CD4-positive, alpha-beta T cell treated with Interleukin-10 for 1 hour (primary cell): ENCODE measurements around the gene TGFB1I1.
"Not testable (repeated sequence)": the region's sequence is repeated elsewhere in the genome, so short reads cannot be mapped to it uniquely, and the experiment has no call there.

Experiments
- DNase-seq: peaks from one replicate; pipeline ENCODE4 v3.0.0-alpha.2; 2020

Gene TGFB1I1

DNA sequence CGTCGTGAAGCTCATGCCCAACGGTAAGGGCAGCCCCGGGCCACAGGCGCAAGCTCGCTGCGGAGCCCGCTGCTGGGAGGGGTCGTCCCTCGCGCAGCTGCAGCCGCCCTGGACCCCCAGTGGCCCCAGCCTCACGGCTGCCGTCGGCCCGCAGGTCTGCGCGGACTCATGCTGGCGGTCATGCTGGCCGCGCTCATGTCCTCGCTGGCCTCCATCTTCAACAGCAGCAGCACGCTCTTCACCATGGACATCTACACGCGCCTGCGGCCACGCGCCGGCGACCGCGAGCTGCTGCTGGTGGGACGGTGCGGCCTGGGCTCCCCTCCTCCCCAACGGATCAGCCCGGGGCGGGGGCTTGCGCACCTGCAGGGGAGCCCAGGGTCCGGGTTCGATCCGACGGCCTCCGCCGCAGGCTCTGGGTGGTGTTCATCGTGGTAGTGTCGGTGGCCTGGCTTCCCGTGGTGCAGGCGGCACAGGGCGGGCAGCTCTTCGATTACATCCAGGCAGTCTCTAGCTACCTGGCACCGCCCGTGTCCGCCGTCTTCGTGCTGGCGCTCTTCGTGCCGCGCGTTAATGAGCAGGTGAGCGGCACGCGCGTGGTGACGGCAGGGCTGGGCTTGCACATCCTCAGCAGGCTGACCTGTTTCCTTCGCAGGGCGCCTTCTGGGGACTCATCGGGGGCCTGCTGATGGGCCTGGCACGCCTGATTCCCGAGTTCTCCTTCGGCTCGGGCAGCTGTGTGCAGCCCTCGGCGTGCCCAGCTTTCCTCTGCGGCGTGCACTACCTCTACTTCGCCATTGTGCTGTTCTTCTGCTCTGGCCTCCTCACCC, 16.7 kb downstream of the TGFB1I1 start:
- no peak for DNase-seq

DNA sequence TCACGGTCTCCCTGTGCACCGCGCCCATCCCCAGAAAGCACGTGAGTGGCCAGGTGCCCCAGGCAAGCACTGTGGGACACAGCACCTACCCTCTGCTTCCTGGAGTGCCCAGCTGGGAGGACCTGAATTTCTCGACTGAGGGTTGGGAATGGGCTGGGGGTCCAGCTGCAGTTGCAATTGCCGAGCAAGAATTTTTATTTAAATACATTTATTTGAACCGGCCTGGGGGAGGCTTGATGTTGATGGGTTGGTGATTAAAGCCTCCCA, 17.3 kb downstream of the TGFB1I1 start:
- DNase-seq, result no peak

DNA sequence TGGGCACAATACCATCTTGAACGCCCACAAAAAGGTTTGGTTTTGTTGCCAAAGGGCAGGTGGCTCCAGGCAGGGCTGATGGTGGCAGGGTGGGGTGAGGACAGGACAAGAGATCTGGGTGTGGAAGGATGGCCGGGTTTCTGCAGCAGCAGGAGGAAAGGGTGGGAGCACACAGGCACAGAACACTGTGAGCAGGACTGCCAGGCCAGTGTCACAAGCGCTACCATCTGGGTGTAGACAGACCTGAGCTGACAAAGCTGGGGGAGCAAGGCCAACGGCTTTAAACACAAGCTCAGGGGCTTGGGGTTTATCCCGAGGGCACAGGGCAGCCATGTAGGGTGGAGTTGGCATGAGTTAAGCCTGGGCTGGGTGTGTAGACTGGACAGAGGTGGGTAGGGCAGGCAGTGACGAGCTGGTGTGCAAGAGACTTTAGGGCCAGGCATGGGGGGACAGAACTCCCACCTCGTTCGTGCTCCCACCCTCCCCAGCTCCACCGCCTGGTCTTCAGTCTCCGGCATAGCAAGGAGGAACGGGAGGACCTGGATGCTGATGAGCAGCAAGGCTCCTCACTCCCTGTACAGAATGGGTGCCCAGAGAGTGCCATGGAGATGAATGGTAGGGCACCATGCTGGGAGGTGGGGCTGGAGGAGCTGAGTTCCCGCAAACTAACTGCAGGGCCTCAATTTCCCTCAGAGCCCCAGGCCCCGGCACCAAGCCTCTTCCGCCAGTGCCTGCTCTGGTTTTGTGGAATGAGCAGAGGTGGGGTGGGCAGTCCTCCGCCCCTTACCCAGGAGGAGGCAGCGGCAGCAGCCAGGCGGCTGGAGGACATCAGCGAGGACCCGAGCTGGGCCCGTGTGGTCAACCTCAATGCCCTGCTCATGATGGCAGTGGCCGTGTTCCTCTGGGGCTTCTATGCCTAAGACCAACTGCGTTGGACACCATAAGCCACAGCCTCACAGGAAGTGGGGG, 17.9 kb downstream of the TGFB1I1 start:
- DNase-seq, result no peak

DNA sequence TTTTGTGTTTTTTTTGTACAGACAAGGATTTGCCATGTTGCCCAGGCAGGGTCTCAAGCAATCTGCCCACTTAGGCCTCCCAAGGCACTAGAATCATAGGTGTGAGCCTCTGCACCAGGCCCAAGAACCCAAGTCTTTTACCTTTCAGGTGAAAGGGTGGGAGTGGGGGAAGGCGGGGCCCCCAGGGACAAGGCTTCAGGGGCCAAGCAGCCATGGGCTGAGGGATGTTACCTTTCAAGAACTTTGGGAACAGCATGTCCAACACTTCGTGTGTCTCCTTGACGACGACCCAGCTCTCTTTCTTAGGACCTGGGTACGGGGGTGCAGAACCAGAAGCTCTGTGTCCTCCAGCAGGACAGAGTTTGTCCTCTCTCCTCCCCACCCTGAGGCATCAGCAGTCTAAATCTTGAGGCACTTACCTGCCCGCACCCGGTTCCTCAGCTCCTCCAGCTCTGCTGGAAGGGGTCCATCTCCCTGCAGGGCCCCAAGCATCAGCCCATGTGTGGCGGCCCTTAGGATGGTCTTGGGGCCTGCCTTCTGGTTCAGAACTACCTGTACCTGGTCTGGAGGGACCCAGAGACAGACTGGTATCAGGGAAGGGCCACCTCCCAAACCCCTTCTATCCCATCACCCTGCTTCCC, 19.9 kb downstream of the TGFB1I1 start:
- DNase-seq, result no peak

DNA sequence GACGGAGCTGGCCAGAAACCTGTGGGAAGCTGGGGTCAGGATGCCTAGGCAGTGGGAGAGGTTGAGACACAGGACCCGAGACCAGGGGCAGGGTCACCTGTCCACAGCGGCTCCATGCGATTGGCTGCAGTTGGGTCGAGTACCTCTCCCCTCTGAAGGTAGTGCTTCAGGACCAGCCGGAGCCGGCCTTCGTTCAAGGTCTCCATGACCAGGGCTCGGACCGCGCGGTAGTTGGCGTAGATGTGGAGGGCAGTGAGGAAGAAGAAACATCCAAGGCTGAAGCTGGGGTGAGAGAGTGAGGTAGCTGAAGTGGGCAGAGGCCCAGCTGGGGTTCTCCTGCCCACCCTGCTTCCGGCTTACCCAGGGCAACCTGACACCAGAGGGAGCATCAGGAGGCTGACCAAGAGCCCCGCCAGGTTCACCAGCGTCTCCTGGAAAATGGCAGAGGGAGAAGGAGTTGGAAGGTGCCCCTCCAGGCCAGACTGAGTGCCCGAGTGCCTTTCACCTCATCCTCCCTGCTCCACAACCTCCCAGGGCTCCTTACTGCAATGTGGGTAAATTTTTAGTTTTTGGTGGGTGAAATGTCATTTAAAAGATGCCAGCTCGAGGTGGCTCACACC, 21.7 kb downstream of the TGFB1I1 start:
- no peak for DNase-seq

DNA sequence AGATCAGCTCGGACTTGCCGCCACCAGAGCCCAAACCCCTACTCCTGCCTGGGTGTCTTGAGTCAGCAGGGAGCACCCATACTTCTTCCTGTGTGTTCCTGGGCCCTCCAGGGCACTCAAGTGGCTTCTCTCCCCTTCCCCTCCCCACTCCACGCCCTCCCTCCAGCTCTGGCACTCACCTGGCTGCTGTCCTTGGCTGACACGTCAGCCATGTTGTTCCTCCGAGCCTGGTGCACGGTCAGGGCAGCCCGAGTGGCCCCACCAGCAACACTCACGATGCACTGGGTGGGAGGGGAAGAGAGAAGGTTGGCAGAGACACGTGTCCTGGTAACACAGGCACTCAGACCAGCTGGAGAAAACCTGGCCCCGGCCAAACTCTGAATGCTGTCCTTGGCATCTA, 24.7 kb downstream of the TGFB1I1 start:
- no peak for DNase-seq

DNA sequence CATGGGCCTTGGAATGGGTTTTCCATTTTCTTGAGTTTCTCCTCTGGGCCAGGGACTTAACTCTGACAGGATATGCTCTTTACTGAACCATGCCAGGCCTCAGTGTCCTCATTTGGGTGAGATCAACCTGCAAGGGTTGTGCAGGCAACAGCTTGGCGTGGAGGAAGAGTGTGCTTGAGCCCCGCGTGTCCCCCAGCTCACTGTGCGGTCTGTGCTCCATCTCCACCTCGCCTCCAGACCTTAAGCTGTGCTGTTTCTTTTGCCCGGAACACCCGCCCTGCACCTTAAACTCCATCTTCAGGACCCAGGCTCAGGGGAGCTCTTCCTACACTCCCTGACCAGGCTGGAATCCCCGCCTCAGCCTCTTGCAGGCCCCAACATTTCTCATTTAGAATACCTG, 26.5 kb downstream of the TGFB1I1 start:
- DNase-seq, result no peak

DNA sequence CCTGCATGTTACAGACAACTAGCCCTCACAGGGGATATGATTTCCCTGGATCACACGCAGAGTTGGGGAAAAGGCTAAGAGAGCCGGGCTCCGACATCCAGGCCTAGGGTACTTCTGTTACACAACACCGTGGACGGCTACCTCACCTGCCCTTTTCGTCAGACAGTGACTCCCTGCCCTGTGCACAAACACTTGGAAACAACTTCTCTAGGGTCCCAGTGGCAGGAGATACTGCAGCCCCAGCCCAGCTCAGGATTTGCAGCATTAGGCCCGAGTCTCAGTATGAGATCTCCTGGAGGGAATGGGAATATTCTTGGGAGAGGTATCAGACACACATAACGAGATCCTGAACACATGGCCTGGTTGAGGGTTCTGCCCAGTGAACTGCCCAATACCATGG, 28.0 kb downstream of the TGFB1I1 start:
- DNase-seq, result no peak

DNA sequence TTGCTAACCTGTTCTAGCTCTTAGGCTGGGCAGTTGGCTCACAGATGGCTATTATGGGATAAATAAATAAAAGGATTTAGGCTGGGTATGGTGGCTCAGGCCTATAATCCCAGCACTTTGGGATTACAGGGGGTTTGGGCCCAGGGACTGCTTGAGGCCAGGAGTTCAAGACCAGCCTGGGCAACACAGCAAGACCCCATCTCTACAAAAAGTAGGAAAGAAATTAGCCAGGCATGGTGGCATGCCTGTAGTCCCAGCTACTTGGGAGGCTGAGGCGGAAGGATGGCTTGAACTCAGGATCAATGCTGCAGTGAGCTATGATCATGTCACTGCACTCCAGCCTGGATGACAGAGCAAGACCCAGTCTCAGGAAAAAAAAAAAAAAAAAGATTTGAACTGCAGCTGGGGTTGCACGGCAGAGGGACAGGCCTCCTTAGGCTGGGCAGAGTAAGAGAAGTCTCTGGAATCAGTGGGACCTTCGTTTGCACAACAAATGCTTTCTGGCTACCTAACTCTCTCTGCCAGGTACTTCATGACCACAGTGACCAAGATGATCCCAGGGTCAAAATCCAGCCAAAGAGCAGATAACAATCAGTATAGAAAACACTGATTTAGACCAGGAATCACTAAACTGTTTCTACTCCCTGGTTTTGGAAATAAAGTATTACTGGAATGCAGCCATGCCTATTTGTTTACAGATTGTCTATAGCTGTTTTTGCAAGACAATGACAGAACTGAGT, 29.4 kb downstream of the TGFB1I1 start:
- no peak for DNase-seq

DNA sequence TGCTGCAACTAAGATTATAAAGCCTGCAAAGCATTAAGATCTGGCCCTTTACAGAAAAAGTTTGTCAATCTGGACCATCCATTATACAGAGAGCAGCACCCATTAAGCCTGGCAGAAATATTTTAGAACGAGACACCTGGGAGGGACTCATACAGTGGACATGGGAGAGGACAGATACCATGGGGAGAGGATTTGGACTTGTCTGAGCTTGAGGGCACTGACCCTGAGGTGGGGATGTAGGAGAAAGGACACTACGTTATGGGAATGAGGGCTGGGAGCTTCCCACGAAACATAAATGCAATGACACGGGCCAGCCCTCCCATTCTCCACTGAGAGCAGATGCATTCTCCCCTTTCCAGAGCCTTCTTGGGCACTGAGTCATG, 30.0 kb downstream of the TGFB1I1 start:
- no peak for DNase-seq

DNA sequence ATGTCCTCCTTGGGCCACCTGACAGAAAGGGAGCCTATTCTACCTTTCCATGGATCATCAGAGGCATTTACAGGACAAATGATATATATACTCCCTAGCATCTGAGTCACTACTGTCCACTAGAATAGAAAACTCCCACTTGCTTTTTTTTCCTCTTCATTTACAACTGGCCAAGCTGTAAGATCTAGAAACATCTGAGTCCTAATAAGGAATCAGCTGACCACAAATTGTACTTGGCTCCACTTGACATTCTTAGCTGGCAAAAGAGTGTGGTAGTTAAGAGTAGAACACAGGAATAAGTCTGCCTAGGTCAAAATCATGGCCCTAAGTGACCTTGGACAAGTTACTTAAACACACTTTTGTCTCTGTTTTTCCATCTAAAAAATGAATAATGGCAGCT, 31.0 kb downstream of the TGFB1I1 start:
- no peak for DNase-seq

DNA sequence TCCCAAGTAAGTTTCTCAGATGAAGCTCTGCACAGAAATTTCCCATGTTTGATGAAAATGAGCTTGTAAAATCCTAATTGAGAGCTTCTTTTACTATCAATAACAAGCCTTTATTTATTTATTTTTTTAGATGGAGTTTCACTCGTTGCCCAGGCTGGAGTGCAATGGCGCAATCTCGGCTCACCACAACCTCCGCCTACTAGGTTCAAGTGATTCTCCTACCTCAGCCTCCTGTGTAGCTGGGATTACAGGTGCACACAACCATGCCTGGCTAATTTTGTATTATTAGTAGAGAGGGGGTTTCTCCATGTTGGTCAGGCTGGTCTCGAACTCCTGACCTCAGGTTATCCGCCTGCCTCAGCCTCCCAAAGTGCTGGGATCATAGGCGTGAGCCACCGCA, 31.6 kb downstream of the TGFB1I1 start:
- not testable (repeated sequence) for DNase-seq

DNA sequence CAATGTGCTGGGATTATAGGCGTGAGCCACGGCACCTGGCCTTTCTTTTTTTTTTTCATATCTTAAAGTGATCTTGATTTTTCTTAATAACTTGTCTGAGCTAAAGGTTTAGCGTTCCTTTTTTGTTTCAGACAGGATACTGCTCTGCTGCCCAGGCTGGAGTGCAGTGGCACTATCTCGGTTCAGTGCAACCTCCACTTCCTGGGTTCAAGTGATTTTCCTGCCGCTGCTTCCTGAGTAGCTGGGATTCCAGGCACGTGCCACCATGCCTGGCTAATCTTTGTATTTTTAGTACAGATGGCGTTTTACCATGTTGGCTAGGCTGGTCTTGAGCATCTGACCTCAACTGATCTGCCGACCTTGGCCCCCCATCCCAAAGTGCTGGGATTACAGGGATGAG, 32.2 kb downstream of the TGFB1I1 start:
- DNase-seq, result no peak

DNA sequence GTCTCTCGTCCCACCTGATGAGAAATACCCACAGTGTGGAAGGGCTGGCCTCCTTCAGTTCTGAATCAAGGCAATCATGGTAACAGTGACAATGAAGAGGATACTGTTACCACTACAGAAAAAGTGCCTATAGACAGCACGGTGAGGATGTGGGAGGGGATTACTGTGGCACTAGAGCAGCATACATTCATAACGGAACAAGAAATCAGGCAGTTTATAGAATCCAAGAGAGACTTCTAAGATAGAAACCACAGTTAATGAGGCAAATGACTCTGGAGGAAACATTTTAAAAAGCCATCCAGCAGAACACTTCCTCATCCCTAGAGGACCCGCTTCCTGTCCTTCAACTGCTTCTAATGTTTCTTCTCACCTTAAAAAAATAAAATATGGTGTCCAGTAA, 33.5 kb downstream of the TGFB1I1 start:
- no peak for DNase-seq

DNA sequence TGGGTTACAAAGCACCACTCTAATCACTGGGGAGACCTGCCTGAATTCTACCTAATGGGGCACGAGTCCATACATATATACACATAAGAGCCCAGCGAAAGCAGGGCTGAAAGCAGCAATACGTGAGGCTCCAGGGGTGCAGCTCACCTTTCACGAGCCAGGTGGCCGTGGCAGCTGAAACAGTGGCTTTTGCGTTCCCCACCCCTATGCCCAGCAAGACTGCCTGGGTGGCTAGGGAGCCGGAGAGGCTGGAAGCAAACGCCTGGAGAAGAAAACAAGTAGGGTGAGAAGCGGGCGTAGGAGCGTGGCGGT, 35.6 kb downstream of the TGFB1I1 start:
- DNase-seq, result peak; percentile 10

DNA sequence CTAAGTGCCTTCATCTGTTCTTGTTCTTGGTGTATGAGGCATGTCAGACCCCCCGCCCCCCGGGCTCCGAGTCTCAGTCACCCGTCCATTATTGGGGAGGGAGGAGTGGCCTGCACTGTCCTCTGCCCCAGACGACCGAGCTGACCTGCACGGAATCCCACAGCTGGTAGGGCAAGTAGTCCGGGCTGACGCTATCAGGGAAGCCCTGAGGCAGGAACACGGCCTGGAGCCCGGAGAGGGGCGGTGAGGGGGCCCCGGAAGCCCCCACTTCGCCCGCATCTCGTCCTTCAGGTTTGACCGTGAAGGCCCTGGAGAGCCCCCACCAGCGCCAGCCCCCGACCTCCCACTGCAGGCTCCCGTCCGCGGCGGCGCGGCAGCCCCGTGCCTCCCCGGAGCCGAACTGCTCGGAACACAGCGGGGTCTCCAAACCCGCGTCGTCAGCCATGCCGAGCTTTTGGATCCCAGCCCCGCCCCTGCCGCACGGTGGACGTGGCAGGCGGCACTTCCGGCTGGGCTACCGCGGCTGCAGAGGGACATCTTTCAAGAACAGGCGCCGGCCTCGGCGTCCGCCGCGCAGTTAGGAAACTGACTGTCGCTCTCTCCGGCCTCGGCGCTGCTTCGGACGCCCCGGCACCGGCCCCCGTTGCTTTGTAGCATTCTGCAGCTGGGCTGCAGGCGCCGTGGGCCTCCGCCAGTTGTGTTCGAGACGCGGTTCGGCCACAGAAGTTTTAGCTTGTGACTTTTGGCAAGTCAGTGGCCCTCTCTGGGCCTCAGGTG, 36.2 kb downstream of the TGFB1I1 start, which contains the start of gene RUSF1:
Gene RUSF1, minus strand, starts transcription at position 463 of the 777 bp plus-strand sequence. Its CDS starts 18 bp downstream, at position 445.
- peak; percentile 85 for DNase-seq

DNA sequence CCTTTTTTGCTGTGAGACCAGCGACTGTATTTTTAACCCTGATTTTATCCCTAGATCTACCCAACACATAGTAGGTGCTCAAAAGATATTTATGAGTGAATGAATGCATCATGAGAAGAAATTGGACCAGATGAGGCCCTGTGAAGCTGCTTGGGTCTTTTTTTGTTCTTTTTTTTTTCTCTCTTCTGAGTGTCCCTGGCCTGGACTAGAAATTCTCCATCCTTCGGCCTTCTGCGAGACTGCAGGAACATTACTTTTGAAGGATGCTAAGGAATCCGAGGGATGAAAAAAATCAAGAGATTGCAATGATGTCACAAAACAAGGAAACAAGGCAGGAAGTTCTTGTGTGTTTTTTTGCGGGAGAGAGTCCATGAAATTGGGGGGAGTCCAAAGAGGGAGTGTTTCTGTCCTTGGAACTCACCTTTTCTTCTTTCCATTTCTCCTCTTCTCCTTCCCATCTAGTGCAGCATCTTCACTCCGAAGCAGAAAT, 36.8 kb downstream of the TGFB1I1 start:
- no peak for DNase-seq

DNA sequence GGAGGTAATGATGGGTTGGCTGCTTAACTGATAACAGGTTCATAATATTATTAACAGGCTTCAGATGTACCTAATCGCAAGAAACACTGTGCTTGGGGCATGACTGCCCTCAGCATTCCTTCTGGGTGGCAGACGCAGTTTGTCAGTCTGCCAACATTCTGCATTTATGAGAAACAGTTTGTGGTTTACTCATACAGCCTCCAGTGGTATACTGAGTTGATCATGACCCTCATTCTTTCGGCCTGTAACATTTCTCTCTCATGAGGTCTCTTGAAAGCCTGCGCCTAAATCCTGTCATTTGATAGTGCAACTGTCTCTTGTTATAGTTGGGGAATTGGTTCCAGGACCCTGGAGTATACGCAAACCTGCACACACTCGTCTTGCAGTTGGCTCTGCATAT, 41.2 kb downstream of the TGFB1I1 start:
- no peak for DNase-seq

DNA sequence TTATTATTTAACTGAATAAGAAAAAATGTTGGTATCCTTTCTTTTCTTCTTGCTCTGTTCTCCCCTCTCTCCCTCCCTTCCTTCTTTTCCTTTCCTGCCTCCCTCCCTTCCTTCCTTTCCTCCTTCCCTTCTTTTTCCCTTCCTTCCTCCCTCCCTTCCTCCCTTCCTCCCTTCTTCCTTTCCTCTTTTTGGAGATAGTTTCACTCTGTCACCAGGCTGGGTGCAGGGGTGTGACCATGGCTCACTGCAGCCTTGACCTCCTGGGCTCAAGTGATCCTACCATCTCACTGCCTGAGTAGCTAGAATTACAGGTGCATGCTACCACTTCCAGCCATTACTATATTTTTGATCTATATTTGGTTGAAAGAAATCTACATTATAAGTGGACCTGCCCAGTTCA, 41.9 kb downstream of the TGFB1I1 start:
- DNase-seq, result no peak

DNA sequence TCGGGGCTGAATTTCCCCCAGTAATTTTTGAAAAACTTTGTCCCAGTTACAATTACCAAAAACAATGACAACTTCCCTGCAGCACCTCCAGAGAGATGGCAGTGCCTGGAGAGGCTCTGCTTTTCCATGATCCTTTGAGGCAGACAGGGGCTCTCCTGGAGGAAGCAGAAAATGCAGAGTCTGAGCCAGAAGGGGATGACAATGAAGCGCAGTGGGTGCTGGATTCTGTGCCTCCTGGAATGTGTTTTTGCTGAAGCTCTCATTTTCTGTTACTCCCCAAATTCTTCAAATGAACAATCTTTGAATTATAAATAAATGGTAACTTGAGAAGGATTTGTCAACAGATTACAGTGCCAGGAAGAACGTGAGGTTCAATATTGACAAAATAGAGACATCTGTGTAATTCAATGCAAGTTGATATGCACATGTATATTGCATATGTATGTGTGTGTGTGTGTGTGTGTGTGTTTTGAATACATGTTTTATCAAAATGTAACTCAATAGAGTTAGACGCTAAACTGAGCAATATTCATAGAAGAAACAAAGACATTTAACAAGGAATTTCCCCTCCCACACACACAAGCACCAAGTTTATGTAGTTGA, 45.9 kb downstream of the TGFB1I1 start:
- DNase-seq, result no peak

DNA sequence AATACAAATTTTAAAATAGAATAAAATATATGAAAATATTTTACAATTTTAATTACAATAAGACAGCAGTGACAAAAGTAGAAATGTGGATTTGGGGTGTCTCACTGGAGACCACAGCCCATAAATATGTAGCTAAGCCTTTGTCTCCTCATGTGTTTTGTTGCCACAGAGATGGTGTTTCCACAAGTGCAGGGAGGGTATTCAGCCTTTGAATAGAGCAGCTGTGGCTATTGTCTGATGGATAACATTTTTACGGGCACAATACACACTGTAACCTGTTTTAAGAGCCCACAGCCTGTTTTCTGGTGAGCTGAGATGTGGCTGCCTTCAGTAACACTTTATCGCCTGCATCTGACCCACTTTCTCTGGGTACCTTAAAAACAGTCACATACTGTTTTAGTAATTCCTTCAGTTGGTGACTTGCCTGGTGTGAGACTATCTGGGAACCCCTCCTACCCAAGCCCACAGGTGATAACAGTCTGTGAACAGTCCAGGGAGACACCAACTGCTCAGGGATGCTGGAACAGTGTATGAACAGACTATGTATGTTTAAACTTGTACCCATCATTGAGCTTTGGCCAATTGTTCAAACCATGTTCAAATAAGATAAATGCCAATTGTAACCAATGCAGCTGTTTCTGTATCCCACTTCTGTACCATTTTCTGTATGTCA, 47.9 kb downstream of the TGFB1I1 start:
- DNase-seq, result no peak
